COR-L47 (cell line): ENCODE measurements around the gene MYO15A.

ENCODE experiments used
- DNase-seq: peaks from one replicate; lab custom pipeline; 2025; lab: John Stamatoyannopoulos, UW

The MYO15A gene

DNA sequence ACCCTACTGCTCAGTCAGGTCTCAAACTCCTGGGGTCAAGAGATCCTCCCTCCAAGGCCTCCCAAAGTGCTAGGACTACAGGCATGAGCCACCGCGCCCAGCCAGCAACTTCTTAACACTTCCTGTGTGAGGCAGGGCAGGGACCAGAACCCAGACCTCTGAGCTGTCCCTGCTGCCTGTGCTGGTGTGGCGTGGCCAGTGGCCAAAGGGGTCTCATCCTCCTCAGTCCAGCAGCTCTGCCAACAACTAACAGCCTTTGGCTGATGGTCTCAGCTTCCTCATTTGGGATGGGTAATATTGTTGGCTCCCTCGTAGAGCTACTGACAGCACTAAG is 115.5 kb downstream of the MYO15A start:
- DNase-seq, result no peak

DNA sequence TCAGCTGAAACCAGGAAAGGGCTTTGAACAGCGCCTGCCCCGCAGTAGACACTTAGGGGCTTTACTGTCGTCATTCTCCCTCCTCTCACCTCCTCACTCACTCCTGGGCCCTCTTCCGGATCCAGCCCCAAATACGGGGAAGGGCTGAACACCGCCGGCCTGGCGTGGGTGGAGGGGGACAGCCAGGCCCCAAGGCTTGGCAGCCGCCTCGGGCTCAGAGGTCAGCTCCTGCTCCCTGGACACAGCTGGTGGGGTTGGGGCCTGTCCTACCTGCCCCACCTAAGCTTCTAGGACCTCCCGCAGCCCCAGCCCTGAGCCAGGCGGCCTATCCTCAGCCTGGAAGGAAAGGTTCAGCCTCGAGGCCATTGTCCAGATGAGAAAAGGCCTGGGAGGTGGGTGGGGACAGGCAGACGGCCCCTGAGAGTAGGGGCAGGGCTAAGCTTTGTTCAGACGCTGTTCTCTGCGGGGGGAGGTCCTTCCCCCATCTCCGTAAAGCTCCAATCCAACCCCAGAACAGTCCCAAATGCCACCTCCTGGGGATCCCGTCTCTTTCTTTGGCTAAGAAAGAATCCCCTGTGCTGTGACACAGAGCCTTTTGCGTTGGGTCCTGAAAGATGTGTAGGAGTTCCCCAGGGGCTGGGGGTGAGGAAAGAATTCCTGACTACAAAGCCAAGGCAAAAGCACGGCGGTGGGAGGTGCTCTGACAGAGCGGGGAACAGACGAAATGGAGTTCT is 116.0 kb downstream of the MYO15A start:
- DNase-seq, result no peak

DNA sequence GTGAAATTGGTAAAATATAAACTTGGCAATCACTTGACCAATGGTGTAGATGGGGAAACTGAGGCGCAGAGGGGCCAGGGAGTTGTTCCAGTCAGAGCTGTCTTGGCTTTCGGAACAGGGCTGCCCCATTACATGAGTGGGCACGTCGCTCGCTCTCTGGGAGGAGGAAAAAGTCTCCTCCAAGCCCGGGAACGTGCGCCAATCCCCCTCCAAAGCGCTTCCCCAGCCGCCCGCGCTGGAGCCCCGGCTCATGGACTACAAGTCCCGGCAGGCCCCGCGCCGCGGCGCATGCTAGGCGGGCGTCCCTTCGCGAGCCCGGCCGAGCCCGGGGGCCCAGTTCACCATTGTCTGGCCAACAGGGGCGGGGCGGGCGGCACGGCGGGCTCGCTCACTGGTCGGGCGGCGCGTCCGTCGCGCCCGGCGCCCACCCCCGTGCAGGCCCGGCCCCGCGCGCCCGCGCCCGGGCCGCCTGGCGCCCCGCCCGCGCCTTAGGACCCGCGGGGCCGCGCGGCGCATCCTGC is 116.6 kb downstream of the MYO15A start, which contains the start of gene LLGL1:
TSS of gene LLGL1 (plus strand) at position 515 of the 521 bp plus-strand sequence. CDS start 48 bp downstream, outside the sequence.
- DNase-seq, result peak; percentile 81

DNA sequence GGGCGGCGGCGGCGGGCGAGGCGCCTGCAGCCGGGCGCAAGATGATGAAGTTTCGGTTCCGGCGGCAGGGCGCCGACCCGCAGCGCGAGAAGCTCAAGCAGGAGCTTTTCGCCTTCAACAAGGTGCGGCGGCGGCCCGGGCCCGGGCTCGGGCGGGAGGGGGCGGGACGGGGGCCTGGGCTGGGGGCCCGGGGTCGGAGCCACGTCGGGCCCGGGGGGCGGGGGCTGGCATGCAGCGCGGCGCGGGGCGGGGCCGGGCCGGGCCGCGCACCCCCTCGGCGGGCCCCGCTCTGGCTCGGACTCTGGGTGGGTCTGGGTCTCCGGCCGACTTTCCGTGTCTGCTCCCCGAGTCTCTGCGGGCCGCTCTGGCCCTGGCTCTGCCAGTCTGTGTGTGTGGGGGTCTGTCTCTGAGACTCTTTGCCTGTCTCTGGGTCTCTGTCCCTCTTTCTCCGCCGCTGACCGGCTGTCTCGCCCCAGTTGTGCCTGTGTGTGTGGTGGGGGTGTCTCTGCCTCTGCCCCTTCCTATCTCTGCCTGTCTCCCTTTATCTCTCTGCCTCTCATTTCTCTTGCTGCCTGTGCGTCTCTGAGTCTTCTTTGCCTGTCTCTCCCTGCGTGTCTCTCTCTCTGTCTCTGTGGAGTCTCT is 117.2 kb downstream of the MYO15A start:
- DNase-seq, result no peak

DNA sequence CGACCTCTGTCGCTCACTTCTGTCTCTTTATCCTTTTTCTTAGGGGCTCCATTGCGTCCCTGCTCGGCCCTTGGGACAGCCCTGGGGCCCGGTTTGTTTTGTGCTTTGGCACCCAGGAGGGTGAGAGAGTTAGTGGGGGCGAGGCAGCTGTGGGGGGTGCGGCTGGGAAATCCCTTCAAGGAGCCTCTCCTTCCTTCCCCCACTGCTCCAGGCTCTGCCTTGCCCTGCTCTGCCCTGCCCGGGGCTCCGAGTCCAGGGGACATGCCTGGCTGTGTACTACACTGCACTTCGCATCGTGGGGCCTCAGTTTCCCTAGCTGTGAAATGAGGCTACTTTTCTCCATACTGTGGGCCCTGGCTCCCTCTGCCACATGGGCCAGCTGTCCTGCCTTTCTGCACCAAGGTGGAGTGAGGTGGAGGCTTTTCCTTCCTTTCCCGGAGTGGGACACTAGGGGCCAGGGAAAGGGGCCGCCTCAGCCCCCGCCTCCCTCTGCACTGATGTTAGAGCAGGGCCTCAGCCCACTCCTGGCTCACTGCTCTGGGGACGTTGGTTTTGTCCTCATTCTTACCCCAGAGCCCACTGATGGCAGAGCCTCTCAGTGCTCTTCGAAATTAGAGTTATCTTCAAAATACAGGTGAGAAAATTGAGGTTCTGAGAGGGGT is 117.9 kb downstream of the MYO15A start:
- DNase-seq, result no peak

DNA sequence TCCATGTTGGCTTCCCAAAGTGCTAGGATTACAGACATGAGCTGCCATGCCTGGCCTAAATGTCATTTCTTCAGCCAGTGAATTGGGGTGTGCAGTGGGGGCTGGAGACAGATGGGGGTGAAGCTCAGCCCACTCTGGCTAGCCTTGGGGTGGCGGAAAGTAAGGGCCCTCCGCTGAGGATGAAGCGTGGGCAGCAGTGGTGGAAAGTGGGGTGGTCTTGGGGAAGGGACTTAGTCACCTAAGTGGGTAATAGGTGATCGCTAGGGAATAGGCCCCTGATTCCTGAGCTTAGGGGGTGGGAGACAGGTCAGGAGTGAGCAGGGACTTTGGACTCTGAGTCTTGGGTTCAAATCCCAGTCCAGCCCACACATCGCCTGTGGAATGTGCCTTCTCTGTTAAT is 119.1 kb downstream of the MYO15A start:
- DNase-seq, result no peak

DNA sequence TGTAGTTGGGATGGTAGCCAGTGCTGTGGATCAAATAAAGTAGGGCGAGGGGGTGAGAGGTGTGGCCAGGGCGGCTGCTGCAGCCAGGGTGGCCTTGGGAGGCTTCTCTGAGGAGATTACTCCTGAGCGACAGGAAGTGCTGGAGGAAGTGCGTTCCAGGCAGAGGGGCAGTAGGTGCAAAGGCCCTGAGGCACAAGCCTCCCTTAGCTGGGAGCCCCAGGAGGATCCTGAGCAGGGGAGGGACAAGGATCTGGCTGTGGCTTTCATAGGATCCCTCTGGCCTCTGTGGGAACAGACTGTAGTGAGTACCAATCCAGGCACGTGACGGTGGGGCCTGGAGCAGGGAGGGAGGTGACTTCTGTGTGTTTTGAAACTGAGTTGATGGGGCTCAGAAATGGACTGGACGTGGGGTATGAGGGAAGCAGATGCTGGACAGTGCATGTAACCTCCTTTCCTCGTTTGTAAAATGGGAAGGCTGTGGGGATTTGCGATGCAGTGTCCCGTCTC is 119.7 kb downstream of the MYO15A start:
- DNase-seq, result no peak

DNA sequence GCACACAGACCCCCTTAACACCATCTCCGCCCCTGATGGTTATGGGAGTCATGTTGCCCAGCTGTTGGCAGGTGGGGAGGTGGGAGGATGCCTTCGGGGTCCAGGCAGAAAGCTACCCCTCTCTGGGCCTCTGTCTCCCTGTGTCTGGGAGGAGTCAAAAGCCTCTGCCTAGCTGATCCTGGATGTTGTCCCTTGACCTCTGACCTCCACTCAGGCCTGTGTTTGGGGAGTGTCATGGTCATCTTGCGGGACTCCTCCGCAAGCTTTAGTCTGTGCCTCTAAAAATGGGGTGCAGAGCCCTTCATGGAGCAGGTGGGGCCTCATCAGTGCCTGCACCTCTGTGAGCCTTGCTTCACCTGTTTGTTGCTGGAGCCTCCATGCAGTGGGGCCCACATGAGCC is 120.7 kb downstream of the MYO15A start:
- DNase-seq, result no peak
